HCT116 (cell line): ENCODE results near the gene NEURL1. TPM values are rescaled to one million over a fixed set of nuclear protein-coding genes. Genes with fewer than 3 reads are reported as not detected.

ENCODE experiments used
- ATAC-seq: fragments of 200-7000 bp; cut with Tn5 transposase; 2 replicates; pipeline ENCODE4 v1.9.1; 2020; ENCODE audit warnings: mild to moderate bottlenecking, moderate library complexity
- BruUV-seq: library from RNA; stranded (reverse); fragments of 400-500 nt; replicated peaks from 2 replicates; lab custom pipeline; 2021; lab: Mats Ljungman, UMichigan
- CTCF ChIA-PET: fragments of 300-600 bp; sonication (Branson Sonifier 250); formaldehyde crosslinking; loops from one replicate; lab custom pipeline; 2021; ENCODE audit warnings: antibody characterized with exemption; lab: Charles Lee
- POLR2A ChIA-PET: fragments of 300-600, 350-600 bp; sonication (Branson Sonifier 250); formaldehyde crosslinking; loops from one replicate; lab custom pipeline; 2021; ENCODE audit warnings: antibody characterized with exemption; lab: Charles Lee
- RAD21 ChIA-PET, 2 experiments: fragments of 300-600 bp; sonication (Branson Sonifier 250); formaldehyde crosslinking; loops; one replicate each; lab custom pipeline; 2023; ENCODE audit warnings: low total read pairs in 2 of 2; ENCODE audit not compliant: uncharacterized antibody in 2 of 2, unreplicated experiment in 2 of 2, low non-redundant PET in 1 of 2; lab: Charles Lee
- DNase-seq: peaks from one replicate; pipeline ENCODE4 v3.0.0-alpha.2; 2010; ENCODE audit warnings: low read depth, low spot score
- H2AFZ ChIP-seq: fragments of 200-600 bp; shearing (Covaris generic), sonication (generic); 2 replicates; pipeline ENCODE4 v1.6.1; 2017; ENCODE audit warnings: low read depth, mixed run types, mixed read lengths, antibody characterized with exemption, low read length; ENCODE audit not compliant: poor library complexity, severe bottlenecking
- H3K27ac ChIP-seq: 2 replicates; pipeline ENCODE4 v1.5.1; 2012; ENCODE audit warnings: low read depth, low read length
- H3K27me3 ChIP-seq: fragments of 200-600 bp; sonication (generic); 2 replicates; pipeline ENCODE4 v1.6.1; 2016; ENCODE audit warnings: mixed run types, low read length, mixed read lengths; ENCODE audit not compliant: insufficient read depth
- H3K36me3 ChIP-seq, 2 experiments: fragments of 200-500 bp in 1 of 2; fragments of 200-600 bp in 1 of 2; sonication (Bioruptor generic) in 1 of 2; sonication (generic) in 1 of 2; 2 replicates each; pipeline versions ENCODE4 v1.5.1 to v1.6.1; 2014 to 2016; ENCODE audit warnings: low read length in 2 of 2, inconsistent platforms in 1 of 2, mixed read lengths in 1 of 2, mixed run types in 1 of 2; ENCODE audit not compliant: insufficient read depth in 2 of 2, control insufficient read depth in 1 of 2
- H3K4me1 ChIP-seq, 2 experiments: fragments of 200-600 bp in 1 of 2; sonication (generic) in 1 of 2; 2 replicates each; pipeline versions ENCODE4 v1.5.1 to v1.6.1; 2012 to 2017; ENCODE audit warnings: low read length in 2 of 2, inconsistent platforms in 1 of 2, mild to moderate bottlenecking in 1 of 2, mixed read lengths in 1 of 2, mixed run types in 1 of 2, moderate library complexity in 1 of 2; ENCODE audit not compliant: insufficient read depth in 2 of 2, control insufficient read depth in 1 of 2
- H3K4me2 ChIP-seq: fragments of 200-600 bp; sonication (generic); 2 replicates; pipeline ENCODE4 v1.6.1; 2017; ENCODE audit warnings: mixed run types, low read length, mixed read lengths
- H3K4me3 ChIP-seq, 2 experiments: fragments of 200-600 bp in 1 of 2; sonication (generic) in 1 of 2; replicated peaks in 1 of 2; 2 replicates each; pipeline ENCODE4 v1.5.1; 2011 to 2016; ENCODE audit warnings: low read length in 2 of 2, control low read depth in 1 of 2, low read depth in 1 of 2, mild to moderate bottlenecking in 1 of 2, mixed read lengths in 1 of 2, mixed run types in 1 of 2
- H3K79me2 ChIP-seq: fragments of 200-600 bp; sonication (generic); 2 replicates; pipeline ENCODE4 v1.6.1; 2017; ENCODE audit warnings: mild to moderate bottlenecking, mixed run types, low read length, moderate library complexity, mixed read lengths; ENCODE audit not compliant: insufficient read depth
- H3K9ac ChIP-seq: fragments of 200-600 bp; sonication (generic); 2 replicates; pipeline ENCODE4 v1.6.1; 2016; ENCODE audit warnings: low read length, mixed read lengths
- H3K9me2 ChIP-seq: fragments of 200-600 bp; sonication (generic), shearing (Covaris generic); 2 replicates; pipeline ENCODE4 v1.6.1; 2017; ENCODE audit warnings: mixed run types, mild to moderate bottlenecking, moderate library complexity; ENCODE audit not compliant: insufficient read depth
- H3K9me3 ChIP-seq, 2 experiments: fragments of 200-500 bp in 1 of 2; fragments of 200-600 bp in 1 of 2; sonication (Bioruptor generic) in 1 of 2; sonication (generic) in 1 of 2; 2 replicates each; pipeline ENCODE4 v1.6.1; 2014 to 2017; ENCODE audit warnings: low read length in 2 of 2, mixed read lengths in 2 of 2, inconsistent platforms in 1 of 2, low read depth in 1 of 2, mild to moderate bottlenecking in 1 of 2, mixed run types in 1 of 2, moderate library complexity in 1 of 2; ENCODE audit not compliant: control insufficient read depth in 1 of 2, insufficient read depth in 1 of 2
- H4K20me1 ChIP-seq: fragments of 200-600 bp; sonication (generic), shearing (Covaris generic); 2 replicates; pipeline ENCODE4 v1.6.1; 2017; ENCODE audit warnings: mixed run types, mild to moderate bottlenecking, moderate library complexity; ENCODE audit not compliant: insufficient read depth
- CEBPB ChIP-seq: IDR thresholded peaks from 2 replicates; pipeline ENCODE4 v1.6.1; 2012; ENCODE audit warnings: low read depth
- EGR1 ChIP-seq: IDR thresholded peaks from 2 replicates; pipeline ENCODE4 v1.6.1; 2012; ENCODE audit warnings: low read depth
- ELF1 ChIP-seq: IDR thresholded peaks from 2 replicates; pipeline ENCODE4 v1.6.1; 2012; ENCODE audit warnings: low read depth, borderline replicate concordance
- EZH2 ChIP-seq: fragments of 200-600 bp; sonication (generic); IDR thresholded peaks from 2 replicates; pipeline ENCODE4 v1.6.1; 2017; ENCODE audit warnings: antibody characterized with exemption, mixed run types
- EZH2phosphoT487 ChIP-seq: fragments of 200-600 bp; IDR thresholded peaks from 2 replicates; pipeline ENCODE4 v1.6.1; 2018; ENCODE audit warnings: antibody characterized with exemption, borderline replicate concordance
- JUND ChIP-seq: IDR thresholded peaks from 2 replicates; pipeline ENCODE4 v1.6.1; 2012
- POLR2A ChIP-seq: IDR thresholded peaks from 2 replicates; pipeline ENCODE4 v1.7.0; 2011; ENCODE audit warnings: borderline replicate concordance; ENCODE audit not compliant: insufficient read depth, insufficient read length; ENCODE audit errors: extremely low read depth
- POLR2AphosphoS5 ChIP-seq: IDR thresholded peaks from 2 replicates; pipeline ENCODE4 v1.6.1; 2011; ENCODE audit warnings: mild to moderate bottlenecking, low read depth, low read length, moderate library complexity
- SIN3A ChIP-seq: IDR thresholded peaks from 2 replicates; pipeline ENCODE4 v1.6.1; 2012; ENCODE audit warnings: low read depth
- SP1 ChIP-seq: IDR thresholded peaks from 2 replicates; pipeline ENCODE4 v1.6.1; 2012; ENCODE audit warnings: low read depth
- SRF ChIP-seq: IDR thresholded peaks from 2 replicates; pipeline ENCODE4 v1.6.1; 2012; ENCODE audit warnings: low read depth
- TCF7L2 ChIP-seq: IDR thresholded peaks from 2 replicates; pipeline ENCODE4 v1.7.0; 2011; ENCODE audit warnings: borderline replicate concordance, inconsistent platforms; ENCODE audit not compliant: insufficient read depth, insufficient read length; ENCODE audit errors: extremely low read depth
- YY1 ChIP-seq: IDR thresholded peaks from 2 replicates; pipeline ENCODE4 v1.6.1; 2011; ENCODE audit warnings: low read length, low read depth, moderate library complexity, mild to moderate bottlenecking; ENCODE audit not compliant: insufficient replicate concordance; ENCODE audit errors: extremely low read depth
- intact Hi-C: fragments of 100-400 bp; cut with micrococcal nuclease; formaldehyde crosslinking; loops from 2 replicates; pipeline ENCODE4 v1.10.0; 2022
- total RNA-seq: library from RNA; stranded (reverse); gene quantifications from one replicate; pipeline ENCODE4 v1.2.1, GENCODE V29; 2021; ENCODE audit not compliant: unreplicated experiment
- TF ChIP-seq, protein P1 (sequence below): IDR thresholded peaks from 2 replicates; pipeline ENCODE4 v1.6.1; 2012
- TF ChIP-seq, protein P2 (sequence below): IDR thresholded peaks from 2 replicates; pipeline ENCODE4 v1.6.1; 2012; ENCODE audit warnings: low read depth
- TF ChIP-seq, protein P3 (sequence below): IDR thresholded peaks from 2 replicates; pipeline ENCODE4 v1.6.1; 2012
- TF ChIP-seq, protein P4 (sequence below), 3 experiments: fragments of 200-600 bp in 1 of 3; sonication (generic) in 1 of 3; IDR thresholded peaks in 2 of 3; conservative IDR thresholded peaks in 1 of 3; 2 replicates each; pipeline ENCODE4 v1.5.1; 2012 to 2017; ENCODE audit warnings: low read depth in 2 of 3, low read length in 2 of 3, antibody characterized with exemption in 1 of 3, borderline replicate concordance in 1 of 3, control low read depth in 1 of 3, mild to moderate bottlenecking in 1 of 3, mixed read lengths in 1 of 3, mixed run types in 1 of 3, moderate library complexity in 1 of 3; ENCODE audit not compliant: insufficient read depth in 1 of 3
- TF ChIP-seq, protein P5 (sequence below): IDR thresholded peaks from 2 replicates; pipeline ENCODE4 v1.6.1; 2011; ENCODE audit warnings: mild to moderate bottlenecking, low read length, moderate library complexity; ENCODE audit not compliant: insufficient replicate concordance; ENCODE audit errors: extremely low read depth

NEURL1 gene
- total RNA-seq, 1 experiment from 2014 or later: 1.4 TPM

DNA sequence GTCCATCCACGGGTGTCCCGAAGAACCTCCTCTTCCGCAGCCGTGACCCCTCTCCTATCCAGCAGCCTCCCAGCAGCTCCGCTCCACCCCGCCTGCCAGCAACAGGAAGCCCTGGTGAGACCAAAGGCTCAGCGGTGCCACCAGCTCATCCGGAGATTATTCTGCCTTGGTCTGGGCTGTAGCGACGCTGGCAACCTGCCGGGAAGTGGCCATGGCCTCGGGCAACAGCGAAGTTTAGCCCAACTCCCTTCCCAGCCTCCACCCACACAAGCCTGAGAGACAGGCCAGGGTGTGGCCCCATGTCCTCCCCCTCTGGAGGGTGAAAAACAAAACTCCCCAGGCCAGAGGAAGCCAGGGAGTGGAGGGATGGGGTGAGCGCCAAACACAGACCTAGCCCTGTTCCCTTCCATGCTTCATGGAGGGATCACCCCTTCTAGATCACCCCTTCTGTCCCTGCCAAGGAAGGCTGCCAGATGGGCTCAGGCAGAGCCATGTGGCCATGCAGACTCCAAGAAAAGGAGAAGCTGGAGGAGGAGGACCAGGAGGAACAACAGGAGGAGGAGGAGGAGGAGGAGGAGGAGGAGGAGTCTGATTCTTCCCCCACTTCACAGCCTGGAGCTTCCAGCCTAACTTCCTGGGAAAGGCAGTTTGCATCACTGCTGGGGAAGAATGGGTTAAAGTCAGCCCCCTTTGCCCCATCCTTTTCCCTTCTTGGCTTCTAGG lies 42.3 kb upstream of the NEURL1 start:
- H3K9me3 ChIP-seq: no peaks in the 10 kb centered on the region
- peaks cover 9% of the 10 kb centered on the region; the same call in 1 of the 2 replicates for H3K79me2 ChIP-seq
- peak overlapping the region; percentile 88 for H3K9ac ChIP-seq
- ATAC-seq (peak; percentile 77), DNase-seq (peak; percentile 73)
- peaks cover 11 to 55% of the 10 kb centered on the region in 2 experiments; a peak in 3 of 4 replicates for H3K4me1 ChIP-seq
- POLR2A ChIA-PET: interaction anchor here (0.6 to 1.4 kb wide), 7 partner anchors 8 to 98 kb away, joined by 3 to 5 read pairs (median 3); no protein-coding TSS in a partner anchor
- CTCF ChIA-PET: interaction anchor here (0.5 to 2.3 kb wide), 8 partner anchors 11 to 566 kb away, joined by 3 to 13 read pairs (median 4); partner anchors contain the start of genes ATP5MK and PDCD11
- no peaks in the 10 kb centered on the region for H3K27me3 ChIP-seq
- RAD21 ChIA-PET: interaction anchor here in 1 of 2 experiments (0.5 kb wide), 1 partner anchor 212 kb away, joined by 3 read pairs; no protein-coding TSS in a partner anchor
- H3K4me3 ChIP-seq: peak overlapping the region; percentile 89 to 93
- no TSS peak for BruUV-seq
- no peaks in the 10 kb centered on the region for H3K9me2 ChIP-seq
- peak overlapping the region; percentile 76 for H2AFZ ChIP-seq
- H3K36me3 ChIP-seq: peaks cover 22 to 28% of the 10 kb centered on the region in 2 experiments
- H3K4me2 ChIP-seq: peak overlapping the region; percentile 99
- intact Hi-C loops: loop anchor here (2.0 kb wide), 1 partner anchor 32 kb away; no protein-coding TSS in a partner anchor
- H4K20me1 ChIP-seq: no peaks in the 10 kb centered on the region
- peak overlapping the region; percentile 83 for H3K27ac ChIP-seq
- no peak for TF ChIP-seq POLR2A
- TF ChIP-seq, protein P1, sequence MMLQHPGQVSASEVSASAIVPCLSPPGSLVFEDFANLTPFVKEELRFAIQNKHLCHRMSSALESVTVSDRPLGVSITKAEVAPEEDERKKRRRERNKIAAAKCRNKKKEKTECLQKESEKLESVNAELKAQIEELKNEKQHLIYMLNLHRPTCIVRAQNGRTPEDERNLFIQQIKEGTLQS: no peak
- TF ChIP-seq, protein P2, sequence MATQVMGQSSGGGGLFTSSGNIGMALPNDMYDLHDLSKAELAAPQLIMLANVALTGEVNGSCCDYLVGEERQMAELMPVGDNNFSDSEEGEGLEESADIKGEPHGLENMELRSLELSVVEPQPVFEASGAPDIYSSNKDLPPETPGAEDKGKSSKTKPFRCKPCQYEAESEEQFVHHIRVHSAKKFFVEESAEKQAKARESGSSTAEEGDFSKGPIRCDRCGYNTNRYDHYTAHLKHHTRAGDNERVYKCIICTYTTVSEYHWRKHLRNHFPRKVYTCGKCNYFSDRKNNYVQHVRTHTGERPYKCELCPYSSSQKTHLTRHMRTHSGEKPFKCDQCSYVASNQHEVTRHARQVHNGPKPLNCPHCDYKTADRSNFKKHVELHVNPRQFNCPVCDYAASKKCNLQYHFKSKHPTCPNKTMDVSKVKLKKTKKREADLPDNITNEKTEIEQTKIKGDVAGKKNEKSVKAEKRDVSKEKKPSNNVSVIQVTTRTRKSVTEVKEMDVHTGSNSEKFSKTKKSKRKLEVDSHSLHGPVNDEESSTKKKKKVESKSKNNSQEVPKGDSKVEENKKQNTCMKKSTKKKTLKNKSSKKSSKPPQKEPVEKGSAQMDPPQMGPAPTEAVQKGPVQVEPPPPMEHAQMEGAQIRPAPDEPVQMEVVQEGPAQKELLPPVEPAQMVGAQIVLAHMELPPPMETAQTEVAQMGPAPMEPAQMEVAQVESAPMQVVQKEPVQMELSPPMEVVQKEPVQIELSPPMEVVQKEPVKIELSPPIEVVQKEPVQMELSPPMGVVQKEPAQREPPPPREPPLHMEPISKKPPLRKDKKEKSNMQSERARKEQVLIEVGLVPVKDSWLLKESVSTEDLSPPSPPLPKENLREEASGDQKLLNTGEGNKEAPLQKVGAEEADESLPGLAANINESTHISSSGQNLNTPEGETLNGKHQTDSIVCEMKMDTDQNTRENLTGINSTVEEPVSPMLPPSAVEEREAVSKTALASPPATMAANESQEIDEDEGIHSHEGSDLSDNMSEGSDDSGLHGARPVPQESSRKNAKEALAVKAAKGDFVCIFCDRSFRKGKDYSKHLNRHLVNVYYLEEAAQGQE: no peak
- no peak for TF ChIP-seq SIN3A
- TF ChIP-seq YY1: peak; percentile 36
- TF ChIP-seq, protein P3, sequence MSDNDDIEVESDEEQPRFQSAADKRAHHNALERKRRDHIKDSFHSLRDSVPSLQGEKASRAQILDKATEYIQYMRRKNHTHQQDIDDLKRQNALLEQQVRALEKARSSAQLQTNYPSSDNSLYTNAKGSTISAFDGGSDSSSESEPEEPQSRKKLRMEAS: no peak
- peak; percentile 97 for TF ChIP-seq TCF7L2
- no peak for TF ChIP-seq ELF1
- no peak for TF ChIP-seq EZH2phosphoT487
- TF ChIP-seq EGR1: no peak
- no peak for TF ChIP-seq JUND
- no peak for TF ChIP-seq SRF
- TF ChIP-seq, protein P4, sequence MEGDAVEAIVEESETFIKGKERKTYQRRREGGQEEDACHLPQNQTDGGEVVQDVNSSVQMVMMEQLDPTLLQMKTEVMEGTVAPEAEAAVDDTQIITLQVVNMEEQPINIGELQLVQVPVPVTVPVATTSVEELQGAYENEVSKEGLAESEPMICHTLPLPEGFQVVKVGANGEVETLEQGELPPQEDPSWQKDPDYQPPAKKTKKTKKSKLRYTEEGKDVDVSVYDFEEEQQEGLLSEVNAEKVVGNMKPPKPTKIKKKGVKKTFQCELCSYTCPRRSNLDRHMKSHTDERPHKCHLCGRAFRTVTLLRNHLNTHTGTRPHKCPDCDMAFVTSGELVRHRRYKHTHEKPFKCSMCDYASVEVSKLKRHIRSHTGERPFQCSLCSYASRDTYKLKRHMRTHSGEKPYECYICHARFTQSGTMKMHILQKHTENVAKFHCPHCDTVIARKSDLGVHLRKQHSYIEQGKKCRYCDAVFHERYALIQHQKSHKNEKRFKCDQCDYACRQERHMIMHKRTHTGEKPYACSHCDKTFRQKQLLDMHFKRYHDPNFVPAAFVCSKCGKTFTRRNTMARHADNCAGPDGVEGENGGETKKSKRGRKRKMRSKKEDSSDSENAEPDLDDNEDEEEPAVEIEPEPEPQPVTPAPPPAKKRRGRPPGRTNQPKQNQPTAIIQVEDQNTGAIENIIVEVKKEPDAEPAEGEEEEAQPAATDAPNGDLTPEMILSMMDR (IDR thresholded peaks at IDR 0.05 in 2 of 3, conservative IDR thresholded peaks at IDR 0.05 in 1 of 3; ENCODE audit: borderline replicate concordance in 1 of 3, insufficient read depth in 1 of 3, low read depth in 2 of 3, low read length in 2 of 3): no peak
- no peak for TF ChIP-seq SP1
- no peak for TF ChIP-seq CEBPB
- no peak for TF ChIP-seq EZH2
- peak; percentile 88 for TF ChIP-seq POLR2AphosphoS5
- TF ChIP-seq, protein P5, sequence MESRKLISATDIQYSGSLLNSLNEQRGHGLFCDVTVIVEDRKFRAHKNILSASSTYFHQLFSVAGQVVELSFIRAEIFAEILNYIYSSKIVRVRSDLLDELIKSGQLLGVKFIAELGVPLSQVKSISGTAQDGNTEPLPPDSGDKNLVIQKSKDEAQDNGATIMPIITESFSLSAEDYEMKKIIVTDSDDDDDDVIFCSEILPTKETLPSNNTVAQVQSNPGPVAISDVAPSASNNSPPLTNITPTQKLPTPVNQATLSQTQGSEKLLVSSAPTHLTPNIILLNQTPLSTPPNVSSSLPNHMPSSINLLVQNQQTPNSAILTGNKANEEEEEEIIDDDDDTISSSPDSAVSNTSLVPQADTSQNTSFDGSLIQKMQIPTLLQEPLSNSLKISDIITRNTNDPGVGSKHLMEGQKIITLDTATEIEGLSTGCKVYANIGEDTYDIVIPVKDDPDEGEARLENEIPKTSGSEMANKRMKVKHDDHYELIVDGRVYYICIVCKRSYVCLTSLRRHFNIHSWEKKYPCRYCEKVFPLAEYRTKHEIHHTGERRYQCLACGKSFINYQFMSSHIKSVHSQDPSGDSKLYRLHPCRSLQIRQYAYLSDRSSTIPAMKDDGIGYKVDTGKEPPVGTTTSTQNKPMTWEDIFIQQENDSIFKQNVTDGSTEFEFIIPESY: no peak
